Measurements from ENCODE around the gene RMND1.

Gene RMND1

GRCh38 chr6:151451950-151452749 is at the start of gene RMND1:
TSS of gene RMND1 (minus strand) at chr6:151452126. CDS start at chr6:151445811, 6,315 bp downstream.
- H3K9me3 Mint-ChIP-seq = no peaks in the 10 kb centered on the region

GRCh38 chr6:151499551-151499950 is 47.6 kb upstream of the RMND1 start:
- no peak overlapping the region for H3K27ac Mint-ChIP-seq
- H3K4me3 Mint-ChIP-seq = no peak overlapping the region
- no peaks in the 10 kb centered on the region for H3K36me3 Mint-ChIP-seq
- DNase-seq (ENCODE audit: low spot score in 2 of 2) (no peak), ATAC-seq (no peak)
- H3K9me3 Mint-ChIP-seq = no peaks in the 10 kb centered on the region
- H3K4me1 Mint-ChIP-seq = peaks cover 19% of the 10 kb centered on the region

More at GRCh38 chr6:151451950-151452749, at the start of gene RMND1:
- ATAC-seq (peak; percentile 99), DNase-seq (ENCODE audit: low spot score in 2 of 2) (peak; percentile 96 to 99)
- Mint-ChIP-seq H3K27ac (peak within 1 kb of the TSS; percentile 98), H3K4me3 (peak within 1 kb of the TSS; percentile 89), H3K4me1 (peaks cover 24% of the 10 kb centered on the region), H3K36me3 (peaks cover 13% of the 10 kb centered on the region)

GRCh38 chr6:151498327-151498726 is 46.4 kb upstream of the RMND1 start:
- H3K4me3 Mint-ChIP-seq = no peak overlapping the region
- H3K9me3 Mint-ChIP-seq = no peaks in the 10 kb centered on the region
- DNase-seq (ENCODE audit: low spot score in 2 of 2) (no peak), ATAC-seq (peak; percentile 77)
- no peaks in the 10 kb centered on the region for H3K36me3 Mint-ChIP-seq
- H3K4me1 Mint-ChIP-seq = peaks cover 23% of the 10 kb centered on the region
- H3K27ac Mint-ChIP-seq = no peak overlapping the region

GRCh38 chr6:151497905-151498304 is 46.0 kb upstream of the RMND1 start:
- Mint-ChIP-seq H3K36me3 (no peaks in the 10 kb centered on the region), H3K9me3 (no peaks in the 10 kb centered on the region), H3K4me3 (no peak overlapping the region), H3K4me1 (peaks cover 23% of the 10 kb centered on the region), H3K27ac (no peak overlapping the region)
- ATAC-seq (no peak), DNase-seq (ENCODE audit: low spot score in 2 of 2) (no peak)

GRCh38 chr6:151495380-151495779 is 43.5 kb upstream of the RMND1 start:
- H3K27ac Mint-ChIP-seq = no peak overlapping the region
- ATAC-seq (no peak), DNase-seq (ENCODE audit: low spot score in 2 of 2) (peak in 1 of 2 donors; percentile 25)
- H3K9me3 Mint-ChIP-seq = no peaks in the 10 kb centered on the region
- peaks cover 23% of the 10 kb centered on the region for H3K4me1 Mint-ChIP-seq
- H3K36me3 Mint-ChIP-seq = no peaks in the 10 kb centered on the region
- no peak overlapping the region for H3K4me3 Mint-ChIP-seq

GRCh38 chr6:151494936-151495320 is 43.0 kb upstream of the RMND1 start:
- no peaks in the 10 kb centered on the region for H3K9me3 Mint-ChIP-seq
- ATAC-seq = no peak
- no peak for DNase-seq (ENCODE audit: low spot score in 2 of 2)
- peak overlapping the region; percentile 70 for H3K4me3 Mint-ChIP-seq
- H3K36me3 Mint-ChIP-seq = no peaks in the 10 kb centered on the region
- no peak overlapping the region for H3K27ac Mint-ChIP-seq
- H3K4me1 Mint-ChIP-seq = peaks cover 23% of the 10 kb centered on the region

- DNase-seq (ENCODE audit: low spot score in 2 of 2) (peak in 1 of 2 donors; percentile 46), ATAC-seq (peak; percentile 50)
- H3K4me3 Mint-ChIP-seq = peak overlapping the region; percentile 70
- peaks cover 23% of the 10 kb centered on the region for H3K4me1 Mint-ChIP-seq
- no peaks in the 10 kb centered on the region for H3K36me3 Mint-ChIP-seq
- H3K27ac Mint-ChIP-seq = no peak overlapping the region
- no peaks in the 10 kb centered on the region for H3K9me3 Mint-ChIP-seq
Observed at GRCh38 chr6:151494235-151494935, 42.5 kb upstream of the RMND1 start.

GRCh38 chr6:151493804-151494234 is 41.9 kb upstream of the RMND1 start, which contains the start of gene CCDC170:
TSS of gene CCDC170 (plus strand) at chr6:151494017. CDS start at chr6:151494129, 112 bp downstream.
- peak in 1 of 2 donors; percentile 53 for DNase-seq (ENCODE audit: low spot score in 2 of 2)
- H3K27ac Mint-ChIP-seq = no peak within 1 kb of the TSS
- H3K36me3 Mint-ChIP-seq = no peaks in the 10 kb centered on the region
- ATAC-seq = peak; percentile 55
- H3K4me3 Mint-ChIP-seq = peak within 1 kb of the TSS; percentile 70
- no peaks in the 10 kb centered on the region for H3K9me3 Mint-ChIP-seq
- peaks cover 23% of the 10 kb centered on the region for H3K4me1 Mint-ChIP-seq

GRCh38 chr6:151493161-151493803 is 41.4 kb upstream of the RMND1 start:
- no peaks in the 10 kb centered on the region for H3K36me3 Mint-ChIP-seq
- no peak overlapping the region for H3K27ac Mint-ChIP-seq
- peaks cover 18% of the 10 kb centered on the region for H3K4me1 Mint-ChIP-seq
- no peaks in the 10 kb centered on the region for H3K9me3 Mint-ChIP-seq
- DNase-seq (ENCODE audit: low spot score in 2 of 2) = peak in 1 of 2 donors; percentile 23
- ATAC-seq = no peak
- H3K4me3 Mint-ChIP-seq = no peak overlapping the region

GRCh38 chr6:151490996-151491395 is 39.1 kb upstream of the RMND1 start:
- peaks cover 16% of the 10 kb centered on the region for H3K4me1 Mint-ChIP-seq
- no peaks in the 10 kb centered on the region for H3K36me3 Mint-ChIP-seq
- H3K4me3 Mint-ChIP-seq = no peak overlapping the region
- DNase-seq (ENCODE audit: low spot score in 2 of 2) (no peak), ATAC-seq (no peak)
- no peak overlapping the region for H3K27ac Mint-ChIP-seq
- no peaks in the 10 kb centered on the region for H3K9me3 Mint-ChIP-seq

- no peak for ATAC-seq
- no peak for DNase-seq (ENCODE audit: low spot score in 2 of 2)
- Mint-ChIP-seq H3K9me3 (no peaks in the 10 kb centered on the region), H3K27ac (no peak overlapping the region), H3K36me3 (no peaks in the 10 kb centered on the region), H3K4me1 (peaks cover 6% of the 10 kb centered on the region), H3K4me3 (no peak overlapping the region)
Observed at GRCh38 chr6:151488226-151488625, 36.3 kb upstream of the RMND1 start.

- H3K36me3 Mint-ChIP-seq = no peaks in the 10 kb centered on the region
- no peak for ATAC-seq
- no peak overlapping the region for H3K27ac Mint-ChIP-seq
Observed at GRCh38 chr6:151483994-151484393, 32.1 kb upstream of the RMND1 start.

GRCh38 chr6:151482290-151482689 is 30.4 kb upstream of the RMND1 start:
- DNase-seq (ENCODE audit: low spot score in 2 of 2) = no peak
- ATAC-seq = peak; percentile 50

More at GRCh38 chr6:151483994-151484393, 32.1 kb upstream of the RMND1 start:
- H3K4me3 Mint-ChIP-seq = no peak overlapping the region
- no peak for DNase-seq (ENCODE audit: low spot score in 2 of 2)
- H3K4me1 Mint-ChIP-seq = peaks cover 23% of the 10 kb centered on the region
- no peaks in the 10 kb centered on the region for H3K9me3 Mint-ChIP-seq

GRCh38 chr6:151481786-151482185 is 29.9 kb upstream of the RMND1 start:
- Mint-ChIP-seq H3K4me1 (peaks cover 23% of the 10 kb centered on the region), H3K36me3 (no peaks in the 10 kb centered on the region), H3K9me3 (no peaks in the 10 kb centered on the region), H3K27ac (peak overlapping the region; percentile 92), H3K4me3 (peak overlapping the region; percentile 55)
- ATAC-seq = no peak
- DNase-seq (ENCODE audit: low spot score in 2 of 2) = no peak

More at GRCh38 chr6:151482290-151482689, 30.4 kb upstream of the RMND1 start:
- H3K9me3 Mint-ChIP-seq = no peaks in the 10 kb centered on the region
- no peaks in the 10 kb centered on the region for H3K36me3 Mint-ChIP-seq
- H3K27ac Mint-ChIP-seq = peak overlapping the region; percentile 92
- peaks cover 23% of the 10 kb centered on the region for H3K4me1 Mint-ChIP-seq
- peak overlapping the region; percentile 55 for H3K4me3 Mint-ChIP-seq

GRCh38 chr6:151478670-151479069 is 26.7 kb upstream of the RMND1 start:
- no peak overlapping the region for H3K4me3 Mint-ChIP-seq
- H3K36me3 Mint-ChIP-seq = no peaks in the 10 kb centered on the region
- ATAC-seq (no peak), DNase-seq (ENCODE audit: low spot score in 2 of 2) (no peak)
- no peaks in the 10 kb centered on the region for H3K9me3 Mint-ChIP-seq
- H3K4me1 Mint-ChIP-seq = peaks cover 23% of the 10 kb centered on the region
- no peak overlapping the region for H3K27ac Mint-ChIP-seq
